Iris pigment epithelial cell (primary cell): Measurements from ENCODE around the gene MCC.
"Not testable (repeated sequence)": the region's sequence is repeated elsewhere in the genome, so short reads cannot be mapped to it uniquely, and the experiment has no call there.

Source experiments
- DNase-seq: peaks from one replicate; pipeline ENCODE4 v3.0.0-alpha.2; 2011; ENCODE audit warnings: low read depth

The MCC gene

GRCh38 chr5:113081091-113081839, 407.0 kb downstream of the MCC start:
- no peak for DNase-seq

- DNase-seq, result not testable (repeated sequence)
Observed at GRCh38 chr5:113076649-113077048, 411.6 kb downstream of the MCC start.

GRCh38 chr5:113075019-113075418, 413.2 kb downstream of the MCC start:
- no peak for DNase-seq

GRCh38 chr5:113073629-113074034, 414.6 kb downstream of the MCC start:
- not testable (repeated sequence) for DNase-seq

GRCh38 chr5:113071401-113071800, 416.9 kb downstream of the MCC start:
- DNase-seq, result no peak

DNA sequence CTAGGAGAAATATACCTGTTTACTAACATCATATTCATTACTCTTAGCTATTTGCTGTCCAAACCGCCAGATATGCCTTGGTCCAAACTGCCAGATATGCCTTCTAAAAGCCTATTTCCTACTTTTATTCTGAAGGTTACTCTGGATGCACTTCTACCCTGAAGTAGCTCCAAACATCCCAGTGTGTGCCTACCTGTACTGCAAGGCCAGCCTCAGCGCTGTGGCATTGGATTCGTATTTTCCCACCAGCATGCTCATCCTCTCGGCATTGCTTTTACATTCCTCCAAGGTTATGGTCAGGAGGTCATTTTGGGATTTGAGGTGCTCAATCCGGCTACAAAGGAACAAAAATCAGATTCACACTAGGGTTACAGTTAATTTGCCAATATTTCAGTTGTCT, 417.4 kb downstream of the MCC start:
- DNase-seq, result no peak

DNA sequence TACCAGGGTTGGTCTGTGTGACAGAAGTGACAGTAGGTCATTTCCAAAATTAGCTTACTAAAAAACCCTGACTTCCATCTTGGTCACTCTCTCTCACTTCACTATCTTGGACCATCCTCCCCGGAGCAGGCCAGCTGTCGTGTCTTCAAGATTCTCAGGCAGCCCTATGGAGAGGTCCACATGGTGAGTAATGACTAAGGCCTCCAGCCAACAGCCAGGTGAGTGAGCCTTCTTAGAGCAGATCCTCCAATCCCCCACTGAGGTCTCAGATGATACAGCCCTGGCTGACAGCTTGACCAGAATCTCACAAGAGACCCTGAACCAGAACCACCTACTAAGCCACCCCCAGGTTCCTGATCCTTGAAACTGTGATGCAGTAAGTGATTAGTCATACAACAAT, 419.7 kb downstream of the MCC start:
- DNase-seq, result peak; percentile 66

GRCh38 chr5:113067635-113068344, 420.5 kb downstream of the MCC start:
- DNase-seq, result peak; percentile 41

GRCh38 chr5:113065626-113066025, 422.6 kb downstream of the MCC start:
- no peak for DNase-seq

DNA sequence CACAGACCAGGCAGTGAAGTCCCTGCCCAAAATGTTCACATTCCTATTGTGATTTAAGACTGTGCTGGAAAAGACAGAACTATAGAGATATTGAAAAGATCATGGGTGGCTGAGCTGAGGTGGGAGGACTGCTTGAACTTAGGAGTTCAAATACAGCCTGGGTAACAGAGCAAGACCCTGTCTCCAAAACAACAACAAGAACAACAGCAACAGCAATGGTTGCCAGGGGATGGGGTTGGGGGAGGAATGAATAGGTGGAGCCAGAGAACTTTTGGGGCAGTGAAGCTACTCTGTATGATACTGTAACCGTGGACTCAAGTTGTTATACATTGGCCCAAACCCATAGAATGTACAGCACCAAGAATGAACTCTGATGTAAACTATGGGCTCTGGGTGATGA, 423.4 kb downstream of the MCC start:
- no peak for DNase-seq

- no peak for DNase-seq
Observed at GRCh38 chr5:113063927-113064326, 424.3 kb downstream of the MCC start.

DNA sequence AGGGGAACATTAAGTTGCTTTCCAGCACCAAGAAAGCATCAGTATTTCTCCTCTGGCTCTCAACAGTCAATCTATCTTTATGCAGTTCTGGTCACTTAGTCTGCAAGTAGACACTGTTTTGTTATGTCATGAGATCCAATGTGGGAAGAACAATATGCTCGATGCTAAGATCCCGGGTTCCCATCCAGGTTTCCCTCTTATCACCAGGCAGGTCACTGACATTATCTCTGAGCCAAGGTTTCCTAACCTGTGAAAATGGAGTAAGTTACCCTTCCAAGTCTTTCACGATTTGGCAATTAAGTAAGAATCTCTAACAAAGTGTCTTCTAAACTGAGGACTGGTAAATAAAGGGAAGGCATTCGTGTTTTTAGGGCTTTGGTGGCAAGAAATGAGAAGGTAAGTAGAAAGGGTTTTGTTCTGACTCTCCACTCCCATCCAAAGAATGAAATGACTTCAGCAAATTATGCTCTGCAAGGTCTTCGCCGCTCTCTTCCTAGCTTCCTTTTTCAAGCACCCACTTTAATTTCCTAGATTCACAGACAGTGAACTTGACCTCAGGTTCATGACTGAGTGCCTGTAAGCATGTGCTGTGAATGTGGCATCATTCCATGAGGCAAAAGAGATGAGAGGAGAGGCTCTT, 425.3 kb downstream of the MCC start:
- no peak for DNase-seq

DNA sequence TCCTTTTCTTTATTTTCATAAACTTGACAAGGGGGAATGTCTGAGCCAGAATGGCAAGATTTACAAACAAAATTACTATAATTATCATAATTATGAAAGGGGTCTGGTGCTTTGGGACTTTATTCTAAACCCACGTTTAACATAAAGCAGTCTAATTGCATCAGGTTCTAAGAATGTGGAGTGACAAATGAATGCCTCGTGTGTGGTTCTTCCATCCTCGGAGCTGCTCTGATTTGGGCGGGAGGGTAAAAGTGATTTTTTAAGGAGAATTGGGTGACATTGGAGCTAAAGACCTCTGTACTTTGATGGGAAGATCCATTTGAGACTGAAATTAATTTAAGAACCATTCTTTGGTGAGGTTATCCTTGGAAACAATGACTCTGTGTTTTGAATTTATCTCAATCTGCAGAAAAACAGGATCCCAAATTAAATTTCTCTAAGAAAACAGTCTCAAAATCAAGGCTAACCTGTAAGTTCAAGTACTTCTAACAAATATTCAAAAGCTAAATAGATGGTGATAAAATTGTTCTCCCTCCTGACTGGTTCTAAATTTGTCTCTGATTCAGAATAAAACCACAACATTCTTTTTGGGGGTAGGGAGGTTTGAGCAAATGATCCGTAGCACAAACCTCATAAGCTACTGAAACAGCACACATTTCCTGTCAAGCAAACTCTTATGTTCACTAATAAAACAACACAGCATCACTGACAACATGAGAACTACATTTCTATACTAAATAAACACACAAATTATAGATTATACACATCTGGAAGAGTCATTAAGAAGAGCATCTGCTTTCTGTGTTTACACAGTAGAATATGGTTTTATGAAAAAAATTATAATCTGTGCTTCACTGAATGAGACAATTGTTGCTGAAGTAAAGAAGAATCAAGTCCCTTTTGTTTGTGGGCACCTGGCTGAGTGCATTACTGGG, 426.1 kb downstream of the MCC start:
- peak; percentile 84 for DNase-seq

DNA sequence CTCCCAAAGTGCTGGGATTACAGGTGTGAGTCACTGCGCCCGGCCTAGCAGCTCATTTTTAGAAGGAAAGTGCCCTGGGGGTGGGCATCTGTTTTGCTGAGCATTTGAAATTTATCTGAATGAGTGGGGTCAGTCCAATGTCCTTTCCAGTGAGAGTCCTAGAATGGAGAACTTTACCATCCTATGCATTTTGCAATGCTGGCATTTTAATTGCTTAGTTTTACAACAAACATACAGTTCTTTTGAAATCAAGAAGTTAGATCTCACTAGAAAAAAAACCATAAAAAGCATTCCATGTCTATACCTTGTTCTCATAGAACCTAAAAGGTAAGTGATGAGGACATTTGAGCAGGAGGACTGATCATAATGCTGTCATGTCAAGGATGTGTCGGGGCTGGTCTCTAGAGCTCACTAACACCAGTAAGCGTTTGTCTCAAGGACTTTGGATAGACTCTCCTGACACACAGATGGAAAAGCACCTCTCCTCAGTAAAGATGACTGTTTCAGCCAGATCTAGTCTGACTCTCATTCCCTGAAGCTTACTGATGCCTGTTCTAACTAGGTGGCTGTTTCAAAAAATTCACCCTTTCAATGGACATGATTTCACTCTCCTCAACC, 427.7 kb downstream of the MCC start:
- no peak for DNase-seq

DNA sequence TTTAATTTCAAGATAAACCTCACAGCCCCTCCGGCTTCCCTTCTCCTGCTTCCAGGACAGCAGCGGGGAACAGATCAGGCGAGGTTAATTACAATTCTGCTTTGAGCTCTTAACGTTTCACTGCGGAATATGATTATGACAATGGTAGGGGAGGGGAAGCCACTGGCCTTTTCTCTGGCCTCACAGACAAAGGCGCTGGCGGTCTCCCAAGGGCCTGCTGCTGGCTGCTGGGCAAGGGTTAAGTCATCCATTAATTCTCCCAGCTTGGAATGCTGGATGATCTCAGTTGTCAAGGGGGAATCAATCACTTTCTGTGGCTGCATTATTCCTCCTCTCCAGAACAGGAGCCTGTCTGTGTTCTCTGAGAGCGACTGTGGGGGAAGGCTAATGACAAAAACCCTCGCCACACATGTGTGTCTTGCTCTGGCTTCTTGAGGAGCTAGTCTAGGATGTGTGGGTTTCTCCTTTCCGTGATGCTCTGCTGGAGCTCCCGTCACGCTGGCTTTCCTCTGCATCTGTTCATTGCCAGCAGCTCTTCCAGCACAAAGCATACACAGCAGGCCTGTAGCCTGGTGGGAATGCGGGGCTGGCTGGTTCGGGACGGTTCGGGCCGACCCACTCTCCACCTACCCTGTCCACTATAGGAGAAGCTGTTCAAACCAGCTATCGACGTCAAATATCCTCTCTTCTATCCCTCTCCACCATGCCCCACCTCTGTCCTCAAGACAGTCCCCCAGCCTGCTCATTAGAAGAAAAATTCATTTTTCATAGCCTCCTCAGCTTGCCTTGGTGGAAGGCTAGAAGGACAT, 428.8 kb downstream of the MCC start:
- no peak for DNase-seq

DNA sequence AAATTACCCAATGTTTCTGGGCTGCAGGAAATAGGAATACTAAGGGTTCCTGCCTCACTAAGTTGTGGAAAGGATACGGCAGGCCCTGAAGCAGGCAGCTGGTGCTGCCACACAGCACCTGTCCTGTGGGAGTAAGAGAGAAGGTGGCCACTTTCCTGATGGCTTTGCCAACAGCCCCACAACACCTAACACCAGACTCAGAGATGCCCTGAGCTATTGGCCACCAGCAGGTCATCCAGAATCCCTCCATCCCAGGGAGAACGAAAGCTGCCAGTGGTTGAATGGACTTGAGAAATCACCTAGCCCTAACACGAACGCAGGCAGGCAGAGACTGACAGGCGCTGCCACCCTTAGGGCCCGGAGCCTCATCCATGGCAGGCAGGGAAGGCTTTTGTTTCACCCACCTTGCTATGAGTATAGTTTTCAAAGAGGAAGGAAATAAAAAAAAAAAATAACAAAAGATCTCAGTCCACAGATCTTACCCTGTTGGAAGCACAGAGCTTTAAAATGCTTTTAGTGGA, 429.5 kb downstream of the MCC start:
- DNase-seq, result no peak

DNA sequence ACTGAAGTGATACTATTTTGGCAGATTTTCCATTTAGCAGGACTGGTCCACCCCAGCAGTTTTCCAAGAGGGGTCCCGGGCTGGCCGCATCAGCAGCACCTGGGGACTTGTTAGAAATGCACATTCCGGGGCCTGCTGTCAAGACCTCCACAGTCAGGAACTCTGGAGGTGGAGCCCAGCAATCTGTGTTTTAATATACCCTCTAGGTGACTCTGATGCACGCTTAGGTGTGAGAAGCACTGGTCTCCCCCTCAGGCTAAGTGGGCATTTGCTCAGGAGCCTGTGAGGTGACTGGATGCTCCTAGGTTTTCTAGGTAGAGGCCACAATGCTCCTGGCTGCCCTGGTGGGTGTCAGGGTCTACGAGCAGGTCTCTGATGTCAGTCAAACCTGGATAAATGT, 430.0 kb downstream of the MCC start:
- DNase-seq, result no peak

DNA sequence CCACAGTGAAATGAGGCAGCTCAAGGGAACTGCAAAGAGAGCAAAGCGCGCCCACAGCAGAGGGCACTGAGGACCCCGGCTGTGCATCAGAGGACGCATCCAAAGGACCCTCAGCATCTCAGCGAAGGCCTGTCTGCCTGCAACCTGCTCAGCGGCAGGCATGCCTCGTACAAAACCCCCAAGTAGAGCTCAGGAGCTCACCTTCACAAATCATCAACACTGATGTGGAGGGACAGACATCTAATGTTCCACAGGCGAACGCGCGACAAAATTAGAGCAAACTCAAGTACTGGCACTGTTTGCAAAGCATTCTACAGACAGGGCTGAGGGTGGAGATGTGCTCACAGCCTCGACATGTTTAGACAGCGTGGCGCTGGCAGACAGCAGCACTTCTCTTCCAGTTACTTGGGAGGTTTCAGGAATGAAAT, 430.7 kb downstream of the MCC start:
- no peak for DNase-seq

DNA sequence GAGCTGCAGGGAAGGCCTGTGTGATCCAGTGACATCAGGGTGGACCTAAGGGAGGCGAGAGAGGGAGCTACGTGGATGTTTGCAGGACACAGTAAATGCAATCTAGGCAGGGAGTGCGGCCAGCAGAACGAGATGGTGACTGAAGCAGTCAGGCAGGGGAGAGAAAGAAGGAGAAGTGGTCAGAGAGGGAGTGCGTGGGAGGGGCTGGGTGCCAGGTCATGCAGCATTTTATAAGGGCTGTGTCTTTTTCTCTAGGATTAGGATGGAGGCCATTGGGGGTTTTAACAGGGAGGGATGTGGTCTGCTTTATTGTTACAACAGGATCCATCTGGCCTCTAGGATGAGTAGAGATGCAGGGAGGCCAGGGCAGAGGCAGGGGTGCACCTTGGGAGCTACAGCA, 431.3 kb downstream of the MCC start:
- DNase-seq, result no peak

DNA sequence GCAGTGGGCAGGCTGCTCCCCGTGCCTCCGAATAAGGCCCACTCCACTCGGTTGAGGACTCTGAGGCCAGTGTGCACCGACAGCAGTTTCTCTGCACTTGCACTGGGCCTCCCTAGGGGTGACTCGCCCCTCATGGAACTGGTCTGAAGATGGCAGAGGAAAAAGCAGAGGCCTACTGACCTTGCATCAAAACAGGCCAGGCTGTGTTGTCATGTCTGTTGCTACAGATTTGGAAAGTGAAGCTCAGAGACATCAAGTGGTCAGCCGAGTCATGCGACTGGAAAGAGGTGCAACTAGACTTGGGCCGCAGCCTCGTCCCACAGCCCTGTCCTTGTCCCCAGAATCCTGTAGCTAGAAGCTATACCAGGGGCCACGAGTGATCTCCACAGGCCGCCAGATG, 433.4 kb downstream of the MCC start:
- DNase-seq, result peak; percentile 13
